HCT116 (cell line): ENCODE data around the gene PDZD8. TPM values are rescaled to one million over a fixed set of nuclear protein-coding genes. Genes with fewer than 3 reads are reported as not detected.

Experiments
- ATAC-seq: fragments of 200-7000 bp; cut with Tn5 transposase; 2 replicates; pipeline ENCODE4 v1.9.1; 2020; ENCODE audit warnings: mild to moderate bottlenecking, moderate library complexity
- BruUV-seq: library from RNA; stranded (reverse); fragments of 400-500 nt; replicated peaks from 2 replicates; lab custom pipeline; 2021; lab: Mats Ljungman, UMichigan
- CTCF ChIA-PET: fragments of 300-600 bp; sonication (Branson Sonifier 250); formaldehyde crosslinking; loops from one replicate; lab custom pipeline; 2021; ENCODE audit warnings: antibody characterized with exemption; lab: Charles Lee
- POLR2A ChIA-PET: fragments of 300-600, 350-600 bp; sonication (Branson Sonifier 250); formaldehyde crosslinking; loops from one replicate; lab custom pipeline; 2021; ENCODE audit warnings: antibody characterized with exemption; lab: Charles Lee
- RAD21 ChIA-PET, 2 experiments: fragments of 300-600 bp; sonication (Branson Sonifier 250); formaldehyde crosslinking; loops; one replicate each; lab custom pipeline; 2023; ENCODE audit warnings: low total read pairs in 2 of 2; ENCODE audit not compliant: uncharacterized antibody in 2 of 2, unreplicated experiment in 2 of 2, low non-redundant PET in 1 of 2; lab: Charles Lee
- DNase-seq: peaks from one replicate; pipeline ENCODE4 v3.0.0-alpha.2; 2010; ENCODE audit warnings: low read depth, low spot score
- H2AFZ ChIP-seq: fragments of 200-600 bp; shearing (Covaris generic), sonication (generic); 2 replicates; pipeline ENCODE4 v1.6.1; 2017; ENCODE audit warnings: low read depth, mixed run types, mixed read lengths, antibody characterized with exemption, low read length; ENCODE audit not compliant: poor library complexity, severe bottlenecking
- H3K27ac ChIP-seq: 2 replicates; pipeline ENCODE4 v1.5.1; 2012; ENCODE audit warnings: low read depth, low read length
- H3K27me3 ChIP-seq: fragments of 200-600 bp; sonication (generic); 2 replicates; pipeline ENCODE4 v1.6.1; 2016; ENCODE audit warnings: mixed run types, low read length, mixed read lengths; ENCODE audit not compliant: insufficient read depth
- H3K36me3 ChIP-seq, 2 experiments: fragments of 200-500 bp in 1 of 2; fragments of 200-600 bp in 1 of 2; sonication (Bioruptor generic) in 1 of 2; sonication (generic) in 1 of 2; 2 replicates each; pipeline versions ENCODE4 v1.5.1 to v1.6.1; 2014 to 2016; ENCODE audit warnings: low read length in 2 of 2, inconsistent platforms in 1 of 2, mixed read lengths in 1 of 2, mixed run types in 1 of 2; ENCODE audit not compliant: insufficient read depth in 2 of 2, control insufficient read depth in 1 of 2
- H3K4me1 ChIP-seq, 2 experiments: fragments of 200-600 bp in 1 of 2; sonication (generic) in 1 of 2; 2 replicates each; pipeline versions ENCODE4 v1.5.1 to v1.6.1; 2012 to 2017; ENCODE audit warnings: low read length in 2 of 2, inconsistent platforms in 1 of 2, mild to moderate bottlenecking in 1 of 2, mixed read lengths in 1 of 2, mixed run types in 1 of 2, moderate library complexity in 1 of 2; ENCODE audit not compliant: insufficient read depth in 2 of 2, control insufficient read depth in 1 of 2
- H3K4me2 ChIP-seq: fragments of 200-600 bp; sonication (generic); 2 replicates; pipeline ENCODE4 v1.6.1; 2017; ENCODE audit warnings: mixed run types, low read length, mixed read lengths
- H3K4me3 ChIP-seq, 2 experiments: fragments of 200-600 bp in 1 of 2; sonication (generic) in 1 of 2; replicated peaks in 1 of 2; 2 replicates each; pipeline ENCODE4 v1.5.1; 2011 to 2016; ENCODE audit warnings: low read length in 2 of 2, control low read depth in 1 of 2, low read depth in 1 of 2, mild to moderate bottlenecking in 1 of 2, mixed read lengths in 1 of 2, mixed run types in 1 of 2
- H3K79me2 ChIP-seq: fragments of 200-600 bp; sonication (generic); 2 replicates; pipeline ENCODE4 v1.6.1; 2017; ENCODE audit warnings: mild to moderate bottlenecking, mixed run types, low read length, moderate library complexity, mixed read lengths; ENCODE audit not compliant: insufficient read depth
- H3K9ac ChIP-seq: fragments of 200-600 bp; sonication (generic); 2 replicates; pipeline ENCODE4 v1.6.1; 2016; ENCODE audit warnings: low read length, mixed read lengths
- H3K9me2 ChIP-seq: fragments of 200-600 bp; sonication (generic), shearing (Covaris generic); 2 replicates; pipeline ENCODE4 v1.6.1; 2017; ENCODE audit warnings: mixed run types, mild to moderate bottlenecking, moderate library complexity; ENCODE audit not compliant: insufficient read depth
- H3K9me3 ChIP-seq, 2 experiments: fragments of 200-500 bp in 1 of 2; fragments of 200-600 bp in 1 of 2; sonication (Bioruptor generic) in 1 of 2; sonication (generic) in 1 of 2; 2 replicates each; pipeline ENCODE4 v1.6.1; 2014 to 2017; ENCODE audit warnings: low read length in 2 of 2, mixed read lengths in 2 of 2, inconsistent platforms in 1 of 2, low read depth in 1 of 2, mild to moderate bottlenecking in 1 of 2, mixed run types in 1 of 2, moderate library complexity in 1 of 2; ENCODE audit not compliant: control insufficient read depth in 1 of 2, insufficient read depth in 1 of 2
- H4K20me1 ChIP-seq: fragments of 200-600 bp; sonication (generic), shearing (Covaris generic); 2 replicates; pipeline ENCODE4 v1.6.1; 2017; ENCODE audit warnings: mixed run types, mild to moderate bottlenecking, moderate library complexity; ENCODE audit not compliant: insufficient read depth
- CBX3 ChIP-seq: IDR thresholded peaks from 2 replicates; pipeline ENCODE4 v1.6.1; 2012; ENCODE audit warnings: low read depth
- ELF1 ChIP-seq: IDR thresholded peaks from 2 replicates; pipeline ENCODE4 v1.6.1; 2012; ENCODE audit warnings: low read depth, borderline replicate concordance
- EZH2 ChIP-seq: fragments of 200-600 bp; sonication (generic); IDR thresholded peaks from 2 replicates; pipeline ENCODE4 v1.6.1; 2017; ENCODE audit warnings: antibody characterized with exemption, mixed run types
- FOSL1 ChIP-seq: IDR thresholded peaks from 2 replicates; pipeline ENCODE4 v1.6.1; 2012; ENCODE audit warnings: low read depth
- JUND ChIP-seq: IDR thresholded peaks from 2 replicates; pipeline ENCODE4 v1.6.1; 2012
- POLR2A ChIP-seq: IDR thresholded peaks from 2 replicates; pipeline ENCODE4 v1.7.0; 2011; ENCODE audit warnings: borderline replicate concordance; ENCODE audit not compliant: insufficient read depth, insufficient read length; ENCODE audit errors: extremely low read depth
- RAD21 ChIP-seq: IDR thresholded peaks from 2 replicates; pipeline ENCODE4 v1.6.1; 2012; ENCODE audit warnings: low read depth, mild to moderate bottlenecking
- SIN3A ChIP-seq: IDR thresholded peaks from 2 replicates; pipeline ENCODE4 v1.6.1; 2012; ENCODE audit warnings: low read depth
- SRF ChIP-seq: IDR thresholded peaks from 2 replicates; pipeline ENCODE4 v1.6.1; 2012; ENCODE audit warnings: low read depth
- YY1 ChIP-seq: IDR thresholded peaks from 2 replicates; pipeline ENCODE4 v1.6.1; 2011; ENCODE audit warnings: low read length, low read depth, moderate library complexity, mild to moderate bottlenecking; ENCODE audit not compliant: insufficient replicate concordance; ENCODE audit errors: extremely low read depth
- ZNF274 ChIP-seq: fragments of 200-500 bp; sonication (Bioruptor generic); IDR thresholded peaks from 2 replicates; pipeline ENCODE4 v1.6.1; 2014; ENCODE audit warnings: mild to moderate bottlenecking, low read depth, low read length, inconsistent platforms
- intact Hi-C: fragments of 100-400 bp; cut with micrococcal nuclease; formaldehyde crosslinking; loops from 2 replicates; pipeline ENCODE4 v1.10.0; 2022
- total RNA-seq: library from RNA; stranded (reverse); gene quantifications from one replicate; pipeline ENCODE4 v1.2.1, GENCODE V29; 2021; ENCODE audit not compliant: unreplicated experiment
- TF ChIP-seq, protein P1 (sequence below), 3 experiments: fragments of 200-600 bp in 1 of 3; sonication (generic) in 1 of 3; IDR thresholded peaks in 2 of 3; conservative IDR thresholded peaks in 1 of 3; 2 replicates each; pipeline ENCODE4 v1.5.1; 2012 to 2017; ENCODE audit warnings: low read depth in 2 of 3, low read length in 2 of 3, antibody characterized with exemption in 1 of 3, borderline replicate concordance in 1 of 3, control low read depth in 1 of 3, mild to moderate bottlenecking in 1 of 3, mixed read lengths in 1 of 3, mixed run types in 1 of 3, moderate library complexity in 1 of 3; ENCODE audit not compliant: insufficient read depth in 1 of 3
- TF ChIP-seq, protein P2 (sequence below): IDR thresholded peaks from 2 replicates; pipeline ENCODE4 v1.6.1; 2012
- TF ChIP-seq, protein P3 (sequence below): IDR thresholded peaks from 2 replicates; pipeline ENCODE4 v1.6.1; 2011; ENCODE audit warnings: mild to moderate bottlenecking, low read length, moderate library complexity; ENCODE audit not compliant: insufficient replicate concordance; ENCODE audit errors: extremely low read depth

PDZD8 gene
- total RNA-seq, 1 experiment from 2014 or later: 61.7 TPM

- no peak overlapping the region for H3K9ac ChIP-seq
- ChIA-PET CTCF (no interaction called here), RAD21 (no interaction called here), POLR2A (no interaction called here)
- H3K79me2 ChIP-seq: no peaks in the 10 kb centered on the region
- no peak overlapping the region for H3K4me2 ChIP-seq
- H3K4me1 ChIP-seq: no peaks in the 10 kb centered on the region
- H2AFZ ChIP-seq: no peak overlapping the region
- no peaks in the 10 kb centered on the region for H3K9me3 ChIP-seq
- no peak overlapping the region for H3K4me3 ChIP-seq
- no peak overlapping the region for H3K27ac ChIP-seq
- TF ChIP-seq FOSL1 (no peak), POLR2A (no peak), SIN3A (no peak), ZNF274 (no peak), SRF (no peak), EZH2 (no peak), ELF1 (no peak), CBX3 (no peak), JUND (no peak), RAD21 (no peak), YY1 (no peak)
- TF ChIP-seq, protein P1, sequence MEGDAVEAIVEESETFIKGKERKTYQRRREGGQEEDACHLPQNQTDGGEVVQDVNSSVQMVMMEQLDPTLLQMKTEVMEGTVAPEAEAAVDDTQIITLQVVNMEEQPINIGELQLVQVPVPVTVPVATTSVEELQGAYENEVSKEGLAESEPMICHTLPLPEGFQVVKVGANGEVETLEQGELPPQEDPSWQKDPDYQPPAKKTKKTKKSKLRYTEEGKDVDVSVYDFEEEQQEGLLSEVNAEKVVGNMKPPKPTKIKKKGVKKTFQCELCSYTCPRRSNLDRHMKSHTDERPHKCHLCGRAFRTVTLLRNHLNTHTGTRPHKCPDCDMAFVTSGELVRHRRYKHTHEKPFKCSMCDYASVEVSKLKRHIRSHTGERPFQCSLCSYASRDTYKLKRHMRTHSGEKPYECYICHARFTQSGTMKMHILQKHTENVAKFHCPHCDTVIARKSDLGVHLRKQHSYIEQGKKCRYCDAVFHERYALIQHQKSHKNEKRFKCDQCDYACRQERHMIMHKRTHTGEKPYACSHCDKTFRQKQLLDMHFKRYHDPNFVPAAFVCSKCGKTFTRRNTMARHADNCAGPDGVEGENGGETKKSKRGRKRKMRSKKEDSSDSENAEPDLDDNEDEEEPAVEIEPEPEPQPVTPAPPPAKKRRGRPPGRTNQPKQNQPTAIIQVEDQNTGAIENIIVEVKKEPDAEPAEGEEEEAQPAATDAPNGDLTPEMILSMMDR (IDR thresholded peaks at IDR 0.05 in 2 of 3, conservative IDR thresholded peaks at IDR 0.05 in 1 of 3; ENCODE audit: borderline replicate concordance in 1 of 3, insufficient read depth in 1 of 3, low read depth in 2 of 3, low read length in 2 of 3): no peak
- TF ChIP-seq, protein P2, sequence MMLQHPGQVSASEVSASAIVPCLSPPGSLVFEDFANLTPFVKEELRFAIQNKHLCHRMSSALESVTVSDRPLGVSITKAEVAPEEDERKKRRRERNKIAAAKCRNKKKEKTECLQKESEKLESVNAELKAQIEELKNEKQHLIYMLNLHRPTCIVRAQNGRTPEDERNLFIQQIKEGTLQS: no peak
- TF ChIP-seq, protein P3, sequence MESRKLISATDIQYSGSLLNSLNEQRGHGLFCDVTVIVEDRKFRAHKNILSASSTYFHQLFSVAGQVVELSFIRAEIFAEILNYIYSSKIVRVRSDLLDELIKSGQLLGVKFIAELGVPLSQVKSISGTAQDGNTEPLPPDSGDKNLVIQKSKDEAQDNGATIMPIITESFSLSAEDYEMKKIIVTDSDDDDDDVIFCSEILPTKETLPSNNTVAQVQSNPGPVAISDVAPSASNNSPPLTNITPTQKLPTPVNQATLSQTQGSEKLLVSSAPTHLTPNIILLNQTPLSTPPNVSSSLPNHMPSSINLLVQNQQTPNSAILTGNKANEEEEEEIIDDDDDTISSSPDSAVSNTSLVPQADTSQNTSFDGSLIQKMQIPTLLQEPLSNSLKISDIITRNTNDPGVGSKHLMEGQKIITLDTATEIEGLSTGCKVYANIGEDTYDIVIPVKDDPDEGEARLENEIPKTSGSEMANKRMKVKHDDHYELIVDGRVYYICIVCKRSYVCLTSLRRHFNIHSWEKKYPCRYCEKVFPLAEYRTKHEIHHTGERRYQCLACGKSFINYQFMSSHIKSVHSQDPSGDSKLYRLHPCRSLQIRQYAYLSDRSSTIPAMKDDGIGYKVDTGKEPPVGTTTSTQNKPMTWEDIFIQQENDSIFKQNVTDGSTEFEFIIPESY: no peak
- H3K36me3 ChIP-seq: no peaks in the 10 kb centered on the region
- BruUV-seq: no TSS peak
- H4K20me1 ChIP-seq: no peaks in the 10 kb centered on the region
- ATAC-seq (no peak), DNase-seq (no peak)
- intact Hi-C loops: no loop called here
- H3K9me2 ChIP-seq: no peaks in the 10 kb centered on the region
- no peaks in the 10 kb centered on the region for H3K27me3 ChIP-seq
Measured at GRCh38 chr10:117398029-117398428, 22.8 kb upstream of the PDZD8 start.
